SK-N-SH treated with all-trans-retinoic acid at 6 μM for 48 hours (cell line): Measurements from ENCODE around the gene IMMP2L.

Experiments
- ATAC-seq: fragments of 200-7000 bp; cut with Tn5 transposase; 3 replicates; pipeline ENCODE4 v1.9.1; 2020; ENCODE audit warnings: mild to moderate bottlenecking, moderate library complexity
- ARNTL ChIP-seq: fragments of 450-650 bp; formaldehyde crosslinking; IDR thresholded peaks from 2 replicates; pipeline ENCODE4 v1.5.0; 2020; ENCODE audit warnings: low read depth, mild to moderate bottlenecking, moderate library complexity, borderline replicate concordance
- BACH2 ChIP-seq: fragments of 250-450 bp; sonication (Bioruptor Pico); IDR thresholded peaks from 2 replicates; pipeline ENCODE4 v1.9.0; 2021; ENCODE audit warnings: mild to moderate bottlenecking, borderline replicate concordance
- CREB5 ChIP-seq: fragments of 250-450 bp; sonication (Bioruptor Pico); IDR thresholded peaks from 2 replicates; pipeline ENCODE4 v1.5.1; 2020; ENCODE audit warnings: low read depth, mild to moderate bottlenecking, moderate library complexity
- CSDC2 ChIP-seq: fragments of 250-450 bp; sonication (Bioruptor Pico); IDR thresholded peaks from 2 replicates; pipeline ENCODE4 v1.5.0; 2020; ENCODE audit warnings: mild to moderate bottlenecking, moderate library complexity
- ESRRG ChIP-seq: fragments of 250-450 bp; sonication (Bioruptor Pico); IDR thresholded peaks from 2 replicates; pipeline ENCODE4 v1.6.1; 2021; ENCODE audit warnings: mild to moderate bottlenecking
- ISL1 ChIP-seq: fragments of 250-450 bp; sonication (Bioruptor Pico); IDR thresholded peaks from 2 replicates; pipeline ENCODE4 v2.1.2; 2022; ENCODE audit warnings: mild to moderate bottlenecking, moderate library complexity
- OSR1 ChIP-seq: fragments of 250-450 bp; sonication (Bioruptor Pico); IDR thresholded peaks from 2 replicates; pipeline ENCODE4 v1.8.0; 2022; ENCODE audit warnings: moderate library complexity, mild to moderate bottlenecking, inconsistent platforms
- PATZ1 ChIP-seq: fragments of 250-450 bp; sonication (Bioruptor Pico); IDR thresholded peaks from 2 replicates; pipeline ENCODE4 v1.8.0; 2020; ENCODE audit warnings: mild to moderate bottlenecking, moderate library complexity, borderline replicate concordance
- POU6F1 ChIP-seq: fragments of 250-450 bp; sonication (Bioruptor Pico); IDR thresholded peaks from 2 replicates; pipeline ENCODE4 v1.8.0; 2021; ENCODE audit warnings: low read depth, mild to moderate bottlenecking, moderate library complexity, borderline replicate concordance
- PPARA ChIP-seq: fragments of 250-450 bp; sonication (Bioruptor Pico); IDR thresholded peaks from 2 replicates; pipeline ENCODE4 v1.5.0; 2020; ENCODE audit warnings: mild to moderate bottlenecking, borderline replicate concordance
- RARB ChIP-seq: fragments of 250-450 bp; sonication (Bioruptor Pico); IDR thresholded peaks from 2 replicates; pipeline ENCODE4 v1.8.0; 2021; ENCODE audit warnings: mild to moderate bottlenecking, moderate library complexity
- SNAI2 ChIP-seq: fragments of 250-450 bp; sonication (Bioruptor Pico); IDR thresholded peaks from 2 replicates; pipeline ENCODE4 v1.5.0; 2020; ENCODE audit warnings: mild to moderate bottlenecking, moderate library complexity
- TCF4 ChIP-seq: fragments of 250-450 bp; sonication (Bioruptor Pico); IDR thresholded peaks from 2 replicates; pipeline ENCODE4 v1.8.0; 2021; ENCODE audit warnings: mild to moderate bottlenecking, moderate library complexity, borderline replicate concordance
- TOX ChIP-seq: fragments of 250-450 bp; sonication (Bioruptor Pico); IDR thresholded peaks from 2 replicates; pipeline ENCODE4 v1.8.0; 2021; ENCODE audit warnings: mild to moderate bottlenecking, moderate library complexity, borderline replicate concordance
- TSHZ2 ChIP-seq: fragments of 250-450 bp; sonication (Bioruptor Pico); IDR thresholded peaks from 2 replicates; pipeline ENCODE4 v1.5.0; 2020; ENCODE audit warnings: mild to moderate bottlenecking, moderate library complexity
- ZC3H10 ChIP-seq: fragments of 250-450 bp; sonication (Bioruptor Pico); IDR thresholded peaks from 2 replicates; pipeline ENCODE4 v1.5.1; 2021; ENCODE audit warnings: mild to moderate bottlenecking, moderate library complexity
- ZFP3 ChIP-seq: fragments of 250-450 bp; sonication (Bioruptor Pico); IDR thresholded peaks from 2 replicates; pipeline ENCODE4 v1.5.0; 2020; ENCODE audit warnings: mild to moderate bottlenecking, moderate library complexity
- ZFP30 ChIP-seq: fragments of 450-650 bp; formaldehyde crosslinking; IDR thresholded peaks from 2 replicates; pipeline ENCODE4 v1.5.0; 2022; ENCODE audit warnings: mild to moderate bottlenecking, moderate library complexity
- ZNF565 ChIP-seq: fragments of 450-650 bp; formaldehyde crosslinking; conservative IDR thresholded peaks from 2 replicates; pipeline ENCODE4 v1.5.0; 2020; ENCODE audit warnings: low read depth, mild to moderate bottlenecking, moderate library complexity
- ZNF8 ChIP-seq: fragments of 450-650 bp; formaldehyde crosslinking; IDR thresholded peaks from 2 replicates; pipeline ENCODE4 v1.5.0; 2020; ENCODE audit warnings: mild to moderate bottlenecking, moderate library complexity

Gene IMMP2L

GRCh38 chr7:111333010-111333409 lies 229.3 kb downstream of the IMMP2L start:
- TF ChIP-seq ZNF8 (CRISPR knock-in tag): no peak
- TF ChIP-seq SNAI2 (CRISPR knock-in tag): no peak
- TF ChIP-seq PPARA (CRISPR knock-in tag): no peak
- TF ChIP-seq TCF4 (CRISPR knock-in tag): no peak
- TF ChIP-seq PATZ1: no peak
- no peak for TF ChIP-seq ISL1 (CRISPR knock-in tag)
- TF ChIP-seq POU6F1: no peak
- no peak for TF ChIP-seq OSR1
- TF ChIP-seq ZFP30 (CRISPR knock-in tag): no peak
- no peak for TF ChIP-seq TOX (CRISPR knock-in tag)
- no peak for TF ChIP-seq ZC3H10 (CRISPR knock-in tag)
- TF ChIP-seq ZNF565 (CRISPR knock-in tag): no peak
- TF ChIP-seq ZFP3 (CRISPR knock-in tag): no peak
- no peak for TF ChIP-seq ESRRG (CRISPR knock-in tag)
- TF ChIP-seq, all 23 proteins: peak for 0
- ATAC-seq: no peak

DNA sequence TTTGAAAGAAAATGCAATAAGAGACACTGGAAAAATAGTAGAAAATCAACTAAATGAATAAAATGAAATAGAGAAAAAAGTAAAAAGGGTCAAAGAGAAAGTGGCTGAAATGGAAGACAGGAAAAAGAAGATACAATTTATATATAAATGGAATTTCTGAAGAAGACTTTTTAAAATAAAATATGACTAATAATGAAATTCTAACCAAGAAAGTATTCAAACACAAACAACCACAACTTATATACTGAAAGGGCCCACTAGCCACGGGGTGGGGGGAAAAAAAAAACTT lies 232.1 kb downstream of the IMMP2L start:
- TF ChIP-seq RARB (no peak), PATZ1 (no peak), ZFP30 (CRISPR knock-in tag) (peak; percentile 94)
- ATAC-seq: no peak

DNA sequence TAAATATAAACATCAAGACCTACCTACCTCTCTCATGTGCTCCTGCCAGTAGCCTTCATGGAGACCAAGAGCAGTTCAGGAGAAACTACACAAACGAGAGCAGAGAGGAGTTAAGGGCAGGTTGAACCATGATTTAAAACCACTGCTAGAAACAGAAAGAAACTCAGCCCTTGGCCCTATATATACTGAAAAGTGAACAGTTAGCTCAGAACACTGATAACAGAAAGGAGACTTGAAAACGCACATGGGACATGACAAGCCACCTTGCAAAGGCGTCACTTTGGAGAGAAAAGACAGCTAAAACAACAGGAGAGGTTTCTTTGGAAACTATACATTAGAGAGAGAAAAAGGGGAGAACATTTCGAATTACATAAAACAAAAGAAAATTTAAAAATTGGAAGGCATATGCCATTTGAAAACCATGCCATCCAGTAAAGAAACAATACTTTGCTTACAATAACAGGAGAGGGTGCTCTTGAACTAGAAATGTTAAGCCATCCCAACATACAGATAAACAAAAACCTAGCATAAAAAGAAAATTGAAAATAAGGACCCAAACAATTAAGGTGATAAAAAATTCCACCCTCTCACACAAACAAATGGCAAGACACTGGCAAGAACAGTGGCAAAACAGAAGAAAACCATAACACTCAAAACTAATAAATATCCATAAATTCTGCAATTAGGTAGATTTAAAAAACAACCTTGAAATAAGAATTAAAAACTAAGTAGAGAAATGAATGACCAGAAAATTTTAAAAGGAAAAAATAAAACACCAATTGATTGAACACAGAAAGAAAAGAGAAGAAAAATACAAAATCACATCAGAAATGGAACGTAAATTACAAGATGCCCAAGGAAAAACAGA lies 232.7 kb downstream of the IMMP2L start:
- no peak for TF ChIP-seq ISL1 (CRISPR knock-in tag)
- no peak for TF ChIP-seq ZFP30 (CRISPR knock-in tag)
- no peak for TF ChIP-seq PATZ1
- TF ChIP-seq CSDC2 (CRISPR knock-in tag): no peak
- TF ChIP-seq TCF4 (CRISPR knock-in tag): no peak
- TF ChIP-seq BACH2 (CRISPR knock-in tag): no peak
- no peak for TF ChIP-seq ZC3H10 (CRISPR knock-in tag)
- no peak for TF ChIP-seq ESRRG (CRISPR knock-in tag)
- TF ChIP-seq RARB: no peak
- ATAC-seq: 0 out of 3 replicates have a peak, but pooled peaks have one; percentile 27

- no peak for ATAC-seq
- TF ChIP-seq TSHZ2 (CRISPR knock-in tag) (no peak), CREB5 (CRISPR knock-in tag) (no peak), RARB (no peak), ARNTL (CRISPR knock-in tag) (no peak), PATZ1 (no peak), CSDC2 (CRISPR knock-in tag) (no peak), ESRRG (CRISPR knock-in tag) (no peak), PPARA (CRISPR knock-in tag) (no peak), SNAI2 (CRISPR knock-in tag) (no peak), ZFP3 (CRISPR knock-in tag) (no peak)
These were observed 233.8 kb downstream of the IMMP2L start for GRCh38 chr7:111328487-111328886.
